ENCODE data around the gene YIPF3.

YIPF3 gene

DNA sequence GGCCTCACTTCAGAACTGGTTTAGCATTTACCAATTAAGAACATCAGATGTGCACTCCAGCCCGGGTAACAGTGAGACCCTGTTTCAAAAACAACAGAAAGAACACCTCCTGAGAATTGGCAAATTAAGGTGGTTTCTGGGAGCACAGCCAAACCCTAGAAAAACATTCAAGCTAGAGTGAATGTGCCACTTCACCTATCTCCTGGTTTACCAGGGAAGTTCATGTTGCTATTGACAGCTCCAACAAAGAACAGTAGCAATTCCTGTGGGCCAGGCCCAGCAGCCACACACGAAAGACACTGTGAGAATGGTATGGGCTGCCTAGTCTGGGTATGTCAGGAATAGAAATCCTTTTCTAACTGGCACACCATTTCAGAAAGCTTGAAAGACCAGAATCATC lies 5.1 kb upstream of the YIPF3 start:
- DNase-seq, result no peak
- Mint-ChIP-seq H3K4me3 (no peak overlapping the region), H3K27me3 (ENCODE audit: low read depth, poor library complexity) (no peaks in the 10 kb centered on the region), H3K36me3 (ENCODE audit: low read depth) (peaks cover 49% of the 10 kb centered on the region), H3K27ac (no peak overlapping the region), H3K4me1 (no peaks in the 10 kb centered on the region), H3K9me3 (no peaks in the 10 kb centered on the region)
- TF ChIP-seq CTCF (IDR thresholded peaks at IDR 0.05), result no peak

- no peak for DNase-seq
- H3K4me1 Mint-ChIP-seq, result peaks cover 14% of the 10 kb centered on the region
- no peaks in the 10 kb centered on the region for H3K27me3 Mint-ChIP-seq (ENCODE audit: low read depth, poor library complexity)
- H3K27ac Mint-ChIP-seq, result no peak overlapping the region
- no peaks in the 10 kb centered on the region for H3K9me3 Mint-ChIP-seq
- no peak overlapping the region for H3K4me3 Mint-ChIP-seq
- H3K36me3 Mint-ChIP-seq (ENCODE audit: low read depth), result peaks cover 42% of the 10 kb centered on the region
- no peak for TF ChIP-seq CTCF (IDR thresholded peaks at IDR 0.05)
These were observed 3.4 kb upstream of the YIPF3 start for GRCh38 chr6:43520097-43520496.

DNA sequence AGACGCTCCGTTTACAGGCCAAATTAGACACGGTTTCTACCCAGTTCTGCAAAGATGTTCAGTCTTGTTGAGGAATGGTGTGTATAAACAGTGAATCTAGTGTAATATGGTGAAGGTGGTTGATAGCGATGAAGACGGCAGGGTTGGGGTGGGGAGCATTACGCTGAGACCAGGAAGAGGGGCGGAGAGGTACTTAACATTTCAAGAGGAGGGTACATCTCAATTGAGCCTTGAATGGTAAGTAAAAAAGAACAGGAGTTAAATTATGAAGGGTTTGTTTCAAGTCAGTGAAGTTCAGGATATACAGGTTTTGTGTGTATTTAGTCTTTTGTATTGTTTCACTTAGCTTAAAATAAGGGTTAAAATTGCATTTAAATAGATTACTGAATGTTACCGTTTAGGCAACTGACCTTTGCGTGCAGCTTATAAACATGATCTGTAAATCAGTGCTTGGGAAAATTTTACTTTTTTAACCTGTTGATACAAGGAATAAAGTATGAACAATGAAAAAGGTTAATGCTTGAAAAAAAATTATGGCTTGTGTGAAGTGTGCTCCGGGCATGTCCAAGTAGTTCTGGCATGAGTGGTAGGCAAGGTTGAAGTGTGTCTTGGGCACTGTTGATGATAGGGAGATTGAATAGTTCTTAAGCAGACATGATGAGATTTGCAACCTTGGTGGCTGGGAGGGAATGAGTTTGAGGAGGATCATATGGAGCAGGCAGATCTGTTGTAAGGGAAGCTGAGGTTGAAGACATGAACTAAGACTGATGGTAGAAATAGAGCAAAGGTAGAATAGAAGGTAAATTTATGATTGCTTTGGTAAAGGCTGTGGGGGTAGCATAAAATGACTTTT lies 1.0 kb upstream of the YIPF3 start:
- Mint-ChIP-seq H3K27ac (no peak overlapping the region), H3K36me3 (ENCODE audit: low read depth) (peaks cover 34% of the 10 kb centered on the region), H3K4me3 (no peak overlapping the region), H3K27me3 (ENCODE audit: low read depth, poor library complexity) (no peaks in the 10 kb centered on the region), H3K9me3 (no peaks in the 10 kb centered on the region), H3K4me1 (peaks cover 16% of the 10 kb centered on the region)
- DNase-seq, result no peak
- TF ChIP-seq CTCF (IDR thresholded peaks at IDR 0.05), result no peak

- Mint-ChIP-seq H3K27me3 (ENCODE audit: low read depth, poor library complexity) (no peaks in the 10 kb centered on the region), H3K4me1 (peaks cover 16% of the 10 kb centered on the region), H3K4me3 (no peak overlapping the region), H3K27ac (peak overlapping the region; percentile 64), H3K36me3 (ENCODE audit: low read depth) (peaks cover 40% of the 10 kb centered on the region), H3K9me3 (no peaks in the 10 kb centered on the region)
- no peak for DNase-seq
- TF ChIP-seq CTCF (IDR thresholded peaks at IDR 0.05), result no peak
These were observed 394 bp downstream of the YIPF3 start for GRCh38 chr6:43516367-43516696.

GRCh38 chr6:43515808-43516207 lies 918 bp downstream of the YIPF3 start:
- Mint-ChIP-seq H3K27ac (peak overlapping the region; percentile 64), H3K36me3 (ENCODE audit: low read depth) (peaks cover 36% of the 10 kb centered on the region), H3K9me3 (no peaks in the 10 kb centered on the region), H3K4me1 (peaks cover 16% of the 10 kb centered on the region), H3K27me3 (ENCODE audit: low read depth, poor library complexity) (peaks cover 2% of the 10 kb centered on the region), H3K4me3 (no peak overlapping the region)
- no peak for DNase-seq
- no peak for TF ChIP-seq CTCF (IDR thresholded peaks at IDR 0.05)

GRCh38 chr6:43511824-43512415 lies 4.8 kb downstream of the YIPF3 start:
- DNase-seq, result no peak
- Mint-ChIP-seq H3K36me3 (ENCODE audit: low read depth) (peaks cover 34% of the 10 kb centered on the region), H3K4me1 (peaks cover 28% of the 10 kb centered on the region), H3K4me3 (no peak overlapping the region), H3K9me3 (no peaks in the 10 kb centered on the region), H3K27me3 (ENCODE audit: low read depth, poor library complexity) (peaks cover 25% of the 10 kb centered on the region), H3K27ac (peak overlapping the region; percentile 23)
- TF ChIP-seq CTCF (IDR thresholded peaks at IDR 0.05), result no peak
